HG03060 (cell line): ENCODE measurements around the gene VIPR2.
"Not testable (repeated sequence)": the region's sequence is repeated elsewhere in the genome, so short reads cannot be mapped to it uniquely, and the experiment has no call there.

Source experiments
- ATAC-seq: cut with Tn5 transposase; IDR thresholded peaks from one replicate; pipeline ENCODE4 v1.9.1; 2021; ENCODE audit warnings: low read depth, moderate number of reproducible peaks; ENCODE audit not compliant: unreplicated experiment

Gene VIPR2

DNA sequence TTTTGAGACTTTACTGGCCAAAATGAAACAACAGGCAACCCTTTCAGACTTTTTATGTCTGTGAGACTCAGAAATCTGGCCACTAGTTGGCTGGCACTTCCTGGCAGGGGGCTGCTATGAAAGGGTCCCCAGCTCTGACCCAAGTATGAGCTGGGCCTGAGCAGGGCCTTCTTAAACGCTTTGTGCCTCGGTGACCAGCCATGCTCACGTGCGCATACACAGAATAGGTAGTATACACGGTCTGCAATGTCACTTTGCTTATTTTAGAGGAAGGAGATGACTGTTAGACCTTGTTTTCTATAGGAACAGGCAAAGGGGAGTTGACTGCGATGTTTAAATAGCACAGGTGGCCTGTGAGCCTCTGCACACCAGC is 129.6 kb downstream of the VIPR2 start:
- ATAC-seq, result no peak

DNA sequence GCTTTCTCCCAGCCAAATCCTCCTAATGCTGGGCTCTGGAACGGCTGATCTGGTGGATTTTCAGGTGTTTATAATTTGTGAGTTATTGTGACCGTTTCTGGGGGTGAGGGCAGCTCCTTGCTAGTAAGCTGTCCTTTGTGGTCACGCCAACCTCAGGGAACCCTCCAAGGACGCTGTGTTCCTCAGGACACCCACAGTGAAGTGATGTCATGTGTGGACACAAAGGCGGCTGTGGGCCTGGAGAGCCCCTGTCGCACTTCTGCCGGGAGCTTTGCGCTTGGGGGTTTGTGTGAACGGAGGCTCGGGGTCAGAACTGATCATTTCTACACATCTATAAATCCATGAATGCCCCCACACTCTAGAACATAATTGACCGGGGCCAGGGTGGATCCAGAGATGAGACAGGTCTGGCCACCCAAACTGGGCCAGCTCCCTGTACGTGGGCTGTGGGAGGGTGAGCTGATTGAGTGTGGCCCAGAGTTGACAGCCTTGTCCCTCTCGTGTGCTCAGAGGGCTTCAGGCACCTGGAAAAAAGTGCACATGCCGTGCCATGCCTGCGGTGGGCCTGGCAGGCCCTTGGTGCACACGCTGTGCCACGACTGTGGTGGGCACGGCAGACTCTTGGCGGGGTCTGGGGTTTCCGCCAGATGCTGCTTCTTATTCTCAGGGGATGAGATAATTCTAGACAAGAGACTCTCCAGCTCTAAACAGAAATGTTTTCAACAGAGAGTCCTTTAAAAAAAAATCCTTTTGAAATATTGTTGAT is 130.2 kb downstream of the VIPR2 start:
- no peak for ATAC-seq

DNA sequence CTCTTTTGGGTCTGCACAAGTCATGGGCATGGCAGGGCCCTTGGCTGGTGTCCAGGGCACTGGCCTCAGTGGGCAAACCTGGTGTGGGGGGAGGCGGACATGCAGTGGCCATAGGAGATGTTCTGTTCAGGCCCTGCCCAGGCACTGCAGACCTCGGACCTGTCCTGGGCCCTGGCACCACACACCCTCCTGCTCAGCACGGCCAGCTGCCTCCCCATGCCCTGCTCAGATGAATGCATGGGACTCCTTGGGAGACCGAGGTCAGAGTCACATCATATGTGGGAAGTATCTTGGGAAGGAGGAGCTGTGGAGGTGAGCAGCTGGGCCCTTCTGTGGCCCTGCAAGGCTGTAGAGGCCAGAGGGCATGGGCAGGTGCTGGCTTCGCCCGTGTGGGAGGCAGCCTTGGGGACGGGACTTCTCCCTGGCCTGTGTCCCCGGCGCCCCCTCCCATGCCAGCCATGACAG is 130.8 kb downstream of the VIPR2 start:
- ATAC-seq, result no peak

DNA sequence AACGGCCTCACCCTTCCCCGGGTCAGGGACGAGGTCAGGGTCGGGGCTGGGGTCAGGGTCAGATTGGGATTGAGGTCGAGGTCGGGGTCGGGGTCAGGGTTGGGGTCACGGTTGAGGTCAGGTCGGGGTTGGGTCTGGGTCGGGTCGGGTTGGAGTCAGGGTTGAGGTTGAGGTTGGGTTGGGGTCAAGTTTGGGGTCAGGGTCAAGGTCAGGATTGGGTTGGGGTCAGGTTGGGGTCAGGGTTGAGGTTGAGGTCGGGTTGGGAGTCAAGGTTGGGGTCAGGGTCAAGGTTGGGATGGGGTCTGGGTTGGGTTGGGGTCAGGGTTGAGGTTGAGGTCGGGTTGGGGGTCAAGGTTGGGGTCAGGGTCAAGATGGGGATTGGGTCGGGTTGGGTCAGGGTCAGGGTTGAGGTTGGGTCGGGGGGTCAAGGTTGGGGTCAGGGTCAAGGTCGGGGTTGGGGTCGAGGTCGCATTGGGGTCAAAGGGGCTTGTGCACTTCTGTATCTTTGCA is 131.4 kb downstream of the VIPR2 start:
- ATAC-seq, result no peak

GRCh38 chr7:159012353-159013069 is 132.2 kb downstream of the VIPR2 start:
- ATAC-seq, result no peak

GRCh38 chr7:159011722-159012022 is 133.0 kb downstream of the VIPR2 start:
- no peak for ATAC-seq

GRCh38 chr7:159010937-159011721 is 133.5 kb downstream of the VIPR2 start:
- no peak for ATAC-seq

DNA sequence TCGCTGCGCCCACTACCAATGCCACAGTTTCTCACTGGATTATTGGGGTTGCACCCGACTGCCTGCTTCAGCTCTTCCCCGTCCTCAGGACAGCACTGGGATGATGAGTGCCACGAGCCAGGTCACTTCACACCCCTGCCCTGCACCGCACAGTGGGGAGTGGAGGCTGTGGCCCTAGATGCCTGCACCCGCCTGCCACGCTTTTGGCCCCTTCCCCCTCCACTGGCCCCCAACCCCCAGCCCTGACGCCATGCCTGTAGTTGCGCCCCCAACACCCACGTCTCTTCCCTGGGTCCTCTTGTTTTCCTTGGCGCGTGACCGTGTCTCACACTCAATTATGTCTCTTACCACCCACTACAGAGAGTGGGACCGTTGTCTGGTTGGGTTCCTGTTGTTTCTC is 134.3 kb downstream of the VIPR2 start:
- ATAC-seq, result no peak

- ATAC-seq, result no peak
These were observed 134.7 kb downstream of the VIPR2 start for GRCh38 chr7:159009951-159010350.

- no peak for ATAC-seq
These were observed 136.2 kb downstream of the VIPR2 start for GRCh38 chr7:159008417-159008816.

- no peak for ATAC-seq
These were observed 136.7 kb downstream of the VIPR2 start for GRCh38 chr7:159007996-159008389.

- ATAC-seq, result no peak
These were observed 137.2 kb downstream of the VIPR2 start for GRCh38 chr7:159007364-159007995.

DNA sequence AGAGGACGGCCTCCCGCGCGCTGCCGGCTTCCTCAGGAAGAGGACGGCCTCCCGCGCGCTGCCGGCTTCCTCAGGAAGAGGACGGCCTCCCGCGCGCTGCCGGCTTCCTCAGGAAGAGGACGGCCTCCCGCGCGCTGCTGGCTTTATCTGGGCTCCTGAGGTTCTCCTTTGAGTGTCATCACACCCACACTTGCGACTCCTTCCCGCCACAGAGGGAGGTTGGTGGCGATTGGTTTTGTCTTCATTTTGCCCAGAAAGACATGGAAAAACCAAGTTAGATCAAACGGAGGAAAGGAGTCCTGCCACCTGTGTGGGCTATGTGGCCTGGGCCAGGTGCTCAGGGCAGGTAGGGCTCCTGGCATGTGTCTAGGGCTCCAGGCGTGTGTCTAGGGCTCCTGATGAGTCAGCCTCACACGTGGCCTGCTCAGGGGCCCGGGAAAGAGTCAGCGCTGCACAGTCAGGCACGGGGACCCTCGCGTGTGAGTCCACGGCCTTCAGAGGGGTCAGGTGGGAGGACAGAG is 138.0 kb downstream of the VIPR2 start:
- ATAC-seq, result no peak

- ATAC-seq, result not testable (repeated sequence)
These were observed 138.6 kb downstream of the VIPR2 start for GRCh38 chr7:159006022-159006609.

GRCh38 chr7:159005618-159006017 is 139.0 kb downstream of the VIPR2 start:
- no peak for ATAC-seq

- no peak for ATAC-seq
These were observed 140.3 kb downstream of the VIPR2 start for GRCh38 chr7:159004411-159004810.

GRCh38 chr7:159001811-159002210 is 142.9 kb downstream of the VIPR2 start:
- ATAC-seq, result no peak

- ATAC-seq, result no peak
These were observed 143.7 kb downstream of the VIPR2 start for GRCh38 chr7:159000859-159001435.

DNA sequence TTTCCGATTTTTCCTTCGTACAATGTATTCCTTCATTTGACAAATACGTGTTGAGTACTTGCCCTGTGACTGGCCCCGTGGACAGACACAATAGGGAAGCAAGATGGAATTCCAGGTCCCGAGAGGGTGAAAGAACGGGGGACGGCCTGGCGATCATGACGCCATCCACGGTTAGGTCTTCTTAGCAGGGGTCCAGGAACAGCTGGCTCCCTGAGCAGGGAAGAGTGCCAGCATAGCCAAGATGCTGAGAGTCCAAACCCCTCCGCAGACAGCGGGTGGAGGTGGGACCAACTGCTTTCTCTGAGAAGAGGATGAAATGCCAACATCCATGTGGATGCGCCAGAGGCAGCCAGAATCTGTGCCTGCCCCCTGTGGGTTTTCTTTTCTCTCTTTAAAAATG is 144.6 kb downstream of the VIPR2 start:
- no peak for ATAC-seq

DNA sequence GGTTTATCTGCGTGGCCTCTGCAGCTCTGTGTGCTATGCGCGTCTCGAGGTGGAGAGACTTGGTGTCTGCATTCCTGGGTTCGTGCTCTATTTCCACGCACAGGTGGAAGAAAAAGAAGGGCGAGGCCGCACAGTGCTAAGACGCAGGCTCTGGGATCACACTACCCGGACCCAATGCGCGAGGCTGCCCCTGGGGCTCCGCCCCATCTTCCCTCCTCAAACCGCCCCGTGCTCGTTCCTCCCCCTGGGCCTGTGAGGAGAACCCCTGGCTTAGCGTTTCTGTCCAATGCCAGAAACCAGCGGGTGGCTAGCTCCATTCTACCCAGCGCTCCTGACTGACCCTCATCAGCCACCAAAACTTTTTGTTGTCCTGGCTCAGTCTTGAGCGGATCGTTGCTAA is 145.2 kb downstream of the VIPR2 start:
- no peak for ATAC-seq
